ENCODE measurements around the gene MRPS34.
"Not testable (repeated sequence)": the region's sequence is repeated elsewhere in the genome, so short reads cannot be mapped to it uniquely, and the experiment has no call there.

GRCh38 chr16:1732551-1732987 is 40.4 kb downstream of the MRPS34 start:
- not testable (repeated sequence) for TF ChIP-seq CTCF (IDR thresholded peaks at IDR 0.05; ENCODE audit: low read depth, low read length, missing input control); ATF3 (IDR thresholded peaks at IDR 0.05); GABPA (IDR thresholded peaks at IDR 0.05 in 1 of 2, conservative IDR thresholded peaks at IDR 0.05 in 1 of 2); REST (IDR thresholded peaks at IDR 0.05); FOXA2 (IDR thresholded peaks at IDR 0.05)

Measured in liver (tissue), 3 donors.